LNCAP (cell line): ENCODE measurements around the gene DMRT2.

Source experiments
- CTCF ChIP-seq: fragments of 450-650 bp; IDR thresholded peaks from 2 replicates; pipeline ENCODE4 v1.5.1; 2017; ENCODE audit warnings: mild to moderate bottlenecking

Gene DMRT2

GRCh38 chr9:1053986-1054425, 3.8 kb downstream of the DMRT2 start:
- no peak for TF ChIP-seq CTCF

GRCh38 chr9:1055166-1055565, 5.0 kb downstream of the DMRT2 start:
- no peak for TF ChIP-seq CTCF

- TF ChIP-seq CTCF, result no peak
These were observed 7.8 kb downstream of the DMRT2 start for GRCh38 chr9:1057910-1058309.

GRCh38 chr9:1058826-1059487, 8.8 kb downstream of the DMRT2 start:
- TF ChIP-seq CTCF, result no peak

GRCh38 chr9:1065130-1065529, 15.0 kb downstream of the DMRT2 start:
- no peak for TF ChIP-seq CTCF

- no peak for TF ChIP-seq CTCF
These were observed 20.5 kb downstream of the DMRT2 start for GRCh38 chr9:1070692-1071091.

GRCh38 chr9:1071730-1072129, 21.6 kb downstream of the DMRT2 start:
- TF ChIP-seq CTCF, result no peak

GRCh38 chr9:1073497-1073896, 23.3 kb downstream of the DMRT2 start:
- no peak for TF ChIP-seq CTCF
